Peyer's patch (tissue), 4 donors: ENCODE data around the gene ACAT2. TPM values are rescaled to one million over a fixed set of nuclear protein-coding genes. Genes with fewer than 3 reads are reported as not detected.

ENCODE experiments used
- DNase-seq, 3 donors: peaks; one replicate each; pipeline ENCODE4 v3.0.0-alpha.2; 2017 to 2019
- H3K27ac ChIP-seq, 4 donors: fragments of 200-600 bp; sonication (generic); one replicate each; pipeline ENCODE4 v1.5.1; 2016 to 2019
- H3K27me3 ChIP-seq, 2 donors: fragments of 200-600 bp; sonication (generic); one replicate each; pipeline ENCODE4 v1.5.1; 2019
- H3K36me3 ChIP-seq, 3 donors: fragments of 200-600 bp; sonication (generic); one replicate each; pipeline ENCODE4 v1.5.1; 2016 to 2019
- H3K4me1 ChIP-seq, 4 donors: fragments of 200-600 bp; sonication (generic); one replicate each; pipeline ENCODE4 v1.5.1; 2016 to 2019
- H3K4me3 ChIP-seq, 4 donors: fragments of 200-600 bp; sonication (generic); 1 replicate in 3 of 4; 2 replicates in 1 of 4; pipeline ENCODE4 v1.5.1; 2016 to 2019; ENCODE audit warnings: mild to moderate bottlenecking in 1 of 4
- H3K9me3 ChIP-seq, 4 donors: fragments of 200-600 bp; sonication (generic); one replicate each; pipeline ENCODE4 v1.5.1; 2016 to 2019; ENCODE audit warnings: mild to moderate bottlenecking in 1 of 4
- POLR2A ChIP-seq, 2 donors: fragments of 450-650 bp; IDR thresholded peaks; one replicate each; pipeline ENCODE4 v1.5.1; 2017; ENCODE audit warnings: antibody characterized with exemption in 2 of 2, mild to moderate bottlenecking in 2 of 2, moderate library complexity in 2 of 2
- total RNA-seq, 4 donors: library from RNA; depleted of rRNA; stranded (reverse); fragments of >200 nt; gene quantifications; one replicate each; pipeline ENCODE4 v1.1.0, GENCODE V29; 2016
- TF ChIP-seq, protein P1 (sequence below), 6 experiments: fragments of 450-650 bp in 4 of 6; fragments of 200-600 bp in 2 of 6; sonication (generic) in 1 of 6; IDR thresholded peaks; one replicate each; pipeline ENCODE4 v1.5.1; 2017 to 2019; ENCODE audit warnings: antibody characterized with exemption in 6 of 6, mild to moderate bottlenecking in 3 of 6, moderate library complexity in 1 of 6

ACAT2 gene
- total RNA-seq, 4 donors from 2014 or later: 6.6 to 22.2 (median 16.5) TPM

DNA sequence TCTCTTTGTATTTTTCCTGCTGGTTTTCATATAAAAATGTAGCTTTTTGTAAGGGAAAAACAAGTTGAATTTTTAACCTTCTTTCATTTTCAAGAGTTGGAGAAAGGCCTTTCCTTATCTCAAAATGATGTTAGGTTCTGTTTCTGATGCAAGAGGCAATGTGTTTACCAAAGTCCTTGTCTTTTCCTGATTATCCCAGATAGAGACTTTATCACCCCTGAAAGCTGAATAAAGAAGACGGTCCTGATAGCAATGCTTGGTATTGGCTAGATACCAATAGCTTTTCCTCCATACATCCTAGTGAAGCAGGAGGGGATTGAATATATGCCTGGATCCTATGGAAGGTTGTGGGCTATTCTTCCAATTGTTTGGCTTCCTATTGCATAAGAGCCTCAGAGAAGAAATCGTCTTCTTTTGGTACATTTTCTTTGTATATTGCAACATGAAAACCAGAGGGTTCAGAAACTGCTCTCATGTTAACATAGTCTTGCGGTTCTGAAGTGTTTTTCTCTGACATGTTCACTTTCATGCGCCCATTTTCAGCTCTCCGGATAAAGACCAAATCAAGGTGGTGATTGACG is 43.7 kb downstream of the ACAT2 start:
- no peak for TF ChIP-seq POLR2A (IDR thresholded peaks at IDR 0.05)
- TF ChIP-seq, protein P1, sequence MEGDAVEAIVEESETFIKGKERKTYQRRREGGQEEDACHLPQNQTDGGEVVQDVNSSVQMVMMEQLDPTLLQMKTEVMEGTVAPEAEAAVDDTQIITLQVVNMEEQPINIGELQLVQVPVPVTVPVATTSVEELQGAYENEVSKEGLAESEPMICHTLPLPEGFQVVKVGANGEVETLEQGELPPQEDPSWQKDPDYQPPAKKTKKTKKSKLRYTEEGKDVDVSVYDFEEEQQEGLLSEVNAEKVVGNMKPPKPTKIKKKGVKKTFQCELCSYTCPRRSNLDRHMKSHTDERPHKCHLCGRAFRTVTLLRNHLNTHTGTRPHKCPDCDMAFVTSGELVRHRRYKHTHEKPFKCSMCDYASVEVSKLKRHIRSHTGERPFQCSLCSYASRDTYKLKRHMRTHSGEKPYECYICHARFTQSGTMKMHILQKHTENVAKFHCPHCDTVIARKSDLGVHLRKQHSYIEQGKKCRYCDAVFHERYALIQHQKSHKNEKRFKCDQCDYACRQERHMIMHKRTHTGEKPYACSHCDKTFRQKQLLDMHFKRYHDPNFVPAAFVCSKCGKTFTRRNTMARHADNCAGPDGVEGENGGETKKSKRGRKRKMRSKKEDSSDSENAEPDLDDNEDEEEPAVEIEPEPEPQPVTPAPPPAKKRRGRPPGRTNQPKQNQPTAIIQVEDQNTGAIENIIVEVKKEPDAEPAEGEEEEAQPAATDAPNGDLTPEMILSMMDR (IDR thresholded peaks at IDR 0.05): no peak
- Histone ChIP-seq H3K36me3 (no peaks in the 10 kb centered on the region), H3K27me3 (no peaks in the 10 kb centered on the region), H3K4me3 (no peak overlapping the region), H3K9me3 (no peaks in the 10 kb centered on the region), H3K27ac (no peak overlapping the region), H3K4me1 (no peaks in the 10 kb centered on the region)
- no peak for DNase-seq

DNA sequence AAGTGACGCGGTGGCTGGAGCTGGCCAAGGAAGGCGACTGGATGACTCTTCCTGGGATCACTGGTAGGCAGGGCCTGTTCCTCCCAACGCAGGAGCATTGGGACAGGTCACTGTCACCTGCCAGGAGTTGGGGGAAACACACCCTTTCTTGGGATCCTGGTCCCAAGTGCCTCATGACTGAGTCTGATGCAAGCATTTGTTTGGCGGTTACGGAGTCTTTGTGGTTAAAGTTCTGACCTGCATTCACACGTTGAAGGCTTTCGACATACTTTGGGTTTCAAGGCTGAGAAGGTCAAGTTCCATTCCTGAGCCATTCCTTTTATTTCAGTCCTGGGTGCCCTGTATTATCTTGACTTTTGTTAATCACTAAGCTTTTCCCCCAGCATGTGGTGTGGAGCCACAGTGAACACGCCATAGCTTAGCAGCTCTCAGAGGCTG is 44.2 kb downstream of the ACAT2 start:
- no peak for DNase-seq
- Histone ChIP-seq H3K27ac (no peak overlapping the region), H3K9me3 (no peaks in the 10 kb centered on the region), H3K27me3 (no peaks in the 10 kb centered on the region), H3K4me1 (no peaks in the 10 kb centered on the region), H3K4me3 (no peak overlapping the region), H3K36me3 (no peaks in the 10 kb centered on the region)
- TF ChIP-seq, protein P1 (IDR thresholded peaks at IDR 0.05): no peak
- TF ChIP-seq POLR2A (IDR thresholded peaks at IDR 0.05): no peak

DNA sequence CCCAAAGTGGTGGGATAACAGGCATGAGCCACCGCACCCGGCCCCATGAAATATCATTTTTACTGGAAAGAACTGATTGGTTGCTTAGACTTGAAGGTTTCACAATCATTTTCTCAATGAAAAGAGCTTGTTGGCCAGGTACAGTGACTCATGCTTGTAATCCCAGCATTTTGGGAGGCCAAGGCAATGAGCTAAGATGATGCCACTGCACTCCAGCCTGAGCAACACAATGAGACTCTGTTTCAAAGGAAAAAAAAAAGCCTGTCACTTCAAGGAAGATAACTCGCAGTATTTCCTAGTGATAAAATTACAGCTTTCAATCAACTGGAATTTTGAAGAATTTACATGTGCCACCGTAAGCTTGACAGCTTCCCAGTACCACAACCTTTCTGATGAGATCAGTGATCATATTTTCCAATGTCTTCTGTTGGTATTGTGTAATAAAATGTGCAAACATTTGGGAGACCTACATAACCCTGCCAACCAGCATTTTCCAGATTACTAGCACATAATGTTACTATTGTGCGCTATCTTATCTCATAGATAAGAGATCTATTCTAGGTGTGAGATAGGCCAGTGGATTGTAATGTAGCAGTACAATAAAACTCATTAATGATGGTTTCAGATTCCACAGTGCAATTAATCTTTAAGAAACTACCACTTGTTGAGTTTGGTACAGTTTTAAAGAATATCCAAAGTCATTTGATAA is 45.5 kb downstream of the ACAT2 start:
- no peaks in the 10 kb centered on the region for H3K4me1 ChIP-seq
- DNase-seq: peak in 1 of 3 donors; percentile 22
- H3K27me3 ChIP-seq: no peaks in the 10 kb centered on the region
- no peak overlapping the region for H3K27ac ChIP-seq
- TF ChIP-seq, protein P1 (IDR thresholded peaks at IDR 0.05): no peak
- no peak for TF ChIP-seq POLR2A (IDR thresholded peaks at IDR 0.05)
- no peak overlapping the region for H3K4me3 ChIP-seq
- H3K36me3 ChIP-seq: no peaks in the 10 kb centered on the region
- H3K9me3 ChIP-seq: no peaks in the 10 kb centered on the region

DNA sequence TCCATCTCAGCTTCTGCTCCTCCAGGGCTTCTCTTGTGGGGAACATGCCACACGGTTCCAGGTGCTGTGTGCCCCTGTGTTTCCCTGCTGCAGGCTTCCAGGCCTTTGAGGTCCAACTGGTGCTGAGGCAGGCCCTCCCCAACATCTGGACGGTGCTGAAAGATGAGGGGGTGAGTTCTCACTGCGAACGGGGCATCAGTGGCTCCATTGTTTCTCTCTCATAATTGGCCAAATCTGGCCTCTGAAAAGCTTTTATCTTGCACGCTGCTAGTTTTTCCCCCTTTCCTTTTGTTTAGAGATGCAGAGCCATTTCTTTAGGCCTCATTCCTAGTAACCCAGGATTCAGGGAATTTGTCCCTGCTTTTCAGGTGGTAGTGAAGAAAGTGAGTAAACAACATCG is 46.8 kb downstream of the ACAT2 start:
- H3K4me3 ChIP-seq: no peak overlapping the region
- H3K9me3 ChIP-seq: no peaks in the 10 kb centered on the region
- peak in 1 of 3 donors; percentile 19 for DNase-seq
- no peak for TF ChIP-seq POLR2A (IDR thresholded peaks at IDR 0.05)
- TF ChIP-seq, protein P1 (IDR thresholded peaks at IDR 0.05): no peak
- H3K27me3 ChIP-seq: no peaks in the 10 kb centered on the region
- no peaks in the 10 kb centered on the region for H3K4me1 ChIP-seq
- no peaks in the 10 kb centered on the region for H3K36me3 ChIP-seq
- H3K27ac ChIP-seq: no peak overlapping the region

DNA sequence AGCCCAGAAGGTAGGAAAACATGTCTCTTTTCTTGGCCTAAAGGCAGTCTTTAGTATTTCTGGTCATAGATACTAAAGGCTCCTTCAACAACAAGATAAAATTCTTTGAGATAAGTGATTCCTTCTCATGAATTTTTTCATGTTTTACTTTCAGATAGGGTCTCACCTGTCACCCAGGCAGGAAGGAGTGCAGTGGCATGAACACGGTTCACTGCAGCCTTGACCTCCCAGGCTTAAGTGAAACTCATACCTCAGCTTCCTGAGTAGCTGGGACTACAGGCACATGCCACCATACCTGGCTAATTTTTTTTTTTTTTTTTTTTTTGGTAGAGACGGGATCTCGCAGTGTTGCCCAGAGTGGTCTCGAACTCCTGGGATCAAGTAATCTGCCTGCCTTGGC is 47.3 kb downstream of the ACAT2 start:
- Histone ChIP-seq H3K27ac (no peak overlapping the region), H3K36me3 (no peaks in the 10 kb centered on the region), H3K4me3 (no peak overlapping the region), H3K9me3 (no peaks in the 10 kb centered on the region), H3K4me1 (no peaks in the 10 kb centered on the region), H3K27me3 (no peaks in the 10 kb centered on the region)
- no peak for DNase-seq
- TF ChIP-seq, protein P1 (IDR thresholded peaks at IDR 0.05): no peak
- TF ChIP-seq POLR2A (IDR thresholded peaks at IDR 0.05): no peak
